GM12878 (cell line): Measurements from ENCODE around the gene MSL3B.

Experiments
- CTCF ChIP-seq, 3 experiments: IDR thresholded peaks in 2 of 3; conservative IDR thresholded peaks in 1 of 3; 2 replicates each; pipeline ENCODE4 v1.5.1; 2011; ENCODE audit warnings: low read depth in 3 of 3, low read length in 3 of 3, mild to moderate bottlenecking in 3 of 3, control low read depth in 2 of 3, moderate library complexity in 2 of 3, inconsistent platforms in 1 of 3, mixed read lengths in 1 of 3; ENCODE audit not compliant: control insufficient read depth in 2 of 3, insufficient read depth in 1 of 3; ENCODE audit errors: extremely low read depth in 1 of 3
- EP300 ChIP-seq, 2 experiments: fragments of 150-350 bp in 1 of 2; IDR thresholded peaks; 2 replicates each; pipeline ENCODE4 v1.6.1; 2011 to 2012; ENCODE audit warnings: low read depth in 2 of 2, low read length in 2 of 2, borderline replicate concordance in 1 of 2, improper control_type of control experiment in 1 of 2, inconsistent platforms in 1 of 2; ENCODE audit not compliant: control insufficient read depth in 1 of 2
- JUNB ChIP-seq: IDR thresholded peaks from 2 replicates; pipeline ENCODE4 v1.6.1; 2016; ENCODE audit warnings: antibody characterized with exemption, mild to moderate bottlenecking
- POLR2A ChIP-seq: IDR thresholded peaks from 2 replicates; pipeline ENCODE4 v1.6.1; 2011; ENCODE audit warnings: low read depth, mild to moderate bottlenecking, low read length
- RCOR1 ChIP-seq: conservative IDR thresholded peaks from 2 replicates; pipeline ENCODE4 v1.6.1; 2012; ENCODE audit warnings: low read depth, low read length, improper control_type of control experiment
- TARDBP ChIP-seq: IDR thresholded peaks from 2 replicates; pipeline ENCODE4 v1.6.1; 2016; ENCODE audit warnings: borderline replicate concordance
- ZNF274 ChIP-seq: IDR thresholded peaks from one replicate; pipeline ENCODE4 v1.8.0; 2011; ENCODE audit not compliant: insufficient read length, insufficient read depth
- TF ChIP-seq, protein P1 (sequence below): IDR thresholded peaks from 2 replicates; pipeline ENCODE4 v1.6.1; 2012; ENCODE audit warnings: mild to moderate bottlenecking, low read depth, low read length

GRCh38 chr2:233866479-233866878 is 1.7 kb downstream of the MSL3B start:
- no peak for TF ChIP-seq CTCF (IDR thresholded peaks at IDR 0.05 in 2 of 3, conservative IDR thresholded peaks at IDR 0.05 in 1 of 3; ENCODE audit: control insufficient read depth in 2 of 3, extremely low read depth in 1 of 3, insufficient read depth in 1 of 3, low read depth in 3 of 3, low read length in 3 of 3)
- no peak for TF ChIP-seq TARDBP
- TF ChIP-seq POLR2A = no peak
- no peak for TF ChIP-seq ZNF274
- TF ChIP-seq JUNB = no peak
- TF ChIP-seq EP300 (IDR thresholded peaks at IDR 0.05; ENCODE audit: borderline replicate concordance in 1 of 2, control insufficient read depth in 1 of 2, low read depth in 2 of 2, low read length in 2 of 2) = no peak
- TF ChIP-seq RCOR1 = no peak
- TF ChIP-seq, protein P1, sequence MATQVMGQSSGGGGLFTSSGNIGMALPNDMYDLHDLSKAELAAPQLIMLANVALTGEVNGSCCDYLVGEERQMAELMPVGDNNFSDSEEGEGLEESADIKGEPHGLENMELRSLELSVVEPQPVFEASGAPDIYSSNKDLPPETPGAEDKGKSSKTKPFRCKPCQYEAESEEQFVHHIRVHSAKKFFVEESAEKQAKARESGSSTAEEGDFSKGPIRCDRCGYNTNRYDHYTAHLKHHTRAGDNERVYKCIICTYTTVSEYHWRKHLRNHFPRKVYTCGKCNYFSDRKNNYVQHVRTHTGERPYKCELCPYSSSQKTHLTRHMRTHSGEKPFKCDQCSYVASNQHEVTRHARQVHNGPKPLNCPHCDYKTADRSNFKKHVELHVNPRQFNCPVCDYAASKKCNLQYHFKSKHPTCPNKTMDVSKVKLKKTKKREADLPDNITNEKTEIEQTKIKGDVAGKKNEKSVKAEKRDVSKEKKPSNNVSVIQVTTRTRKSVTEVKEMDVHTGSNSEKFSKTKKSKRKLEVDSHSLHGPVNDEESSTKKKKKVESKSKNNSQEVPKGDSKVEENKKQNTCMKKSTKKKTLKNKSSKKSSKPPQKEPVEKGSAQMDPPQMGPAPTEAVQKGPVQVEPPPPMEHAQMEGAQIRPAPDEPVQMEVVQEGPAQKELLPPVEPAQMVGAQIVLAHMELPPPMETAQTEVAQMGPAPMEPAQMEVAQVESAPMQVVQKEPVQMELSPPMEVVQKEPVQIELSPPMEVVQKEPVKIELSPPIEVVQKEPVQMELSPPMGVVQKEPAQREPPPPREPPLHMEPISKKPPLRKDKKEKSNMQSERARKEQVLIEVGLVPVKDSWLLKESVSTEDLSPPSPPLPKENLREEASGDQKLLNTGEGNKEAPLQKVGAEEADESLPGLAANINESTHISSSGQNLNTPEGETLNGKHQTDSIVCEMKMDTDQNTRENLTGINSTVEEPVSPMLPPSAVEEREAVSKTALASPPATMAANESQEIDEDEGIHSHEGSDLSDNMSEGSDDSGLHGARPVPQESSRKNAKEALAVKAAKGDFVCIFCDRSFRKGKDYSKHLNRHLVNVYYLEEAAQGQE = no peak
